Stimulated activated CD4-positive, alpha-beta T cell treated with anti-CD3 and anti-CD28 coated beads, Interleukin-1b, Interleukin-23, amount 100 ng/mL, for 24 hours (primary cell): ENCODE measurements around the gene SOX6.
"Not testable (repeated sequence)": the region's sequence is repeated elsewhere in the genome, so short reads cannot be mapped to it uniquely, and the experiment has no call there.

Experiments used
- DNase-seq, 4 experiments: peaks; one replicate each; pipeline ENCODE4 v3.0.0-alpha.2; 2020; ENCODE audit warnings: low read depth in 4 of 4, low spot score in 1 of 4

The SOX6 gene

GRCh38 chr11:16049611-16050010 lies 306.7 kb downstream of the SOX6 start:
- DNase-seq: no peak

- no peak for DNase-seq
Observed at GRCh38 chr11:16047073-16047472, 309.3 kb downstream of the SOX6 start.

- DNase-seq: no peak
Observed at GRCh38 chr11:16043617-16044016, 312.7 kb downstream of the SOX6 start.

- DNase-seq: no peak
Observed at GRCh38 chr11:16041207-16041606, 315.1 kb downstream of the SOX6 start.

GRCh38 chr11:16040151-16040550 lies 316.2 kb downstream of the SOX6 start:
- DNase-seq: no peak

GRCh38 chr11:16037179-16037578 lies 319.2 kb downstream of the SOX6 start:
- DNase-seq: no peak

- no peak for DNase-seq
Observed at GRCh38 chr11:16036218-16036617, 320.1 kb downstream of the SOX6 start.

GRCh38 chr11:16034074-16034473 lies 322.3 kb downstream of the SOX6 start:
- no peak for DNase-seq

- no peak for DNase-seq
Observed at GRCh38 chr11:16032974-16033373, 323.4 kb downstream of the SOX6 start.

GRCh38 chr11:16031210-16031609 lies 325.1 kb downstream of the SOX6 start:
- DNase-seq: no peak

GRCh38 chr11:16030664-16031063 lies 325.7 kb downstream of the SOX6 start:
- no peak for DNase-seq

GRCh38 chr11:16029151-16029550 lies 327.2 kb downstream of the SOX6 start:
- not testable (repeated sequence) for DNase-seq

GRCh38 chr11:16028419-16028818 lies 327.9 kb downstream of the SOX6 start:
- DNase-seq: no peak

- no peak for DNase-seq
Observed at GRCh38 chr11:16027621-16028020, 328.7 kb downstream of the SOX6 start.

GRCh38 chr11:16026849-16027248 lies 329.5 kb downstream of the SOX6 start:
- DNase-seq: no peak

- DNase-seq: no peak
Observed at GRCh38 chr11:16018931-16019330, 337.4 kb downstream of the SOX6 start.

GRCh38 chr11:16016468-16016829 lies 339.9 kb downstream of the SOX6 start:
- no peak for DNase-seq

GRCh38 chr11:16015741-16016467 lies 340.4 kb downstream of the SOX6 start:
- no peak for DNase-seq

GRCh38 chr11:16013649-16014275 lies 342.6 kb downstream of the SOX6 start:
- DNase-seq: no peak

GRCh38 chr11:16013242-16013641 lies 343.1 kb downstream of the SOX6 start:
- DNase-seq: no peak

- no peak for DNase-seq
Observed at GRCh38 chr11:16012125-16012751, 344.1 kb downstream of the SOX6 start.

GRCh38 chr11:16011396-16011795 lies 344.9 kb downstream of the SOX6 start:
- no peak for DNase-seq

- no peak for DNase-seq
Observed at GRCh38 chr11:16009021-16009420, 347.3 kb downstream of the SOX6 start.
